Adrenal gland (tissue), 12 donors: ENCODE measurements around the gene GLRB. TPM values are rescaled to one million over a fixed set of nuclear protein-coding genes. Genes with fewer than 3 reads are reported as not detected.
"Not testable (repeated sequence)": the region's sequence is repeated elsewhere in the genome, so short reads cannot be mapped to it uniquely, and the experiment has no call there.

Experiments used
- DNase-seq, 7 donors: peaks; one replicate each; pipeline ENCODE4 v3.0.0-alpha.2; 2019 to 2020
- H3K27ac ChIP-seq, 5 donors: fragments of 200-600 bp; sonication (generic) in 4 of 5; 1 replicate in 3 of 5; 2 replicates in 2 of 5; pipeline versions ENCODE4 v1.5.1 to v1.8.0; 2016 to 2020; ENCODE audit warnings: mild to moderate bottlenecking in 1 of 5
- H3K27me3 ChIP-seq: fragments of 200-600 bp; 2 replicates; pipeline ENCODE4 v1.8.0; 2021
- H3K36me3 ChIP-seq, 2 donors: fragments of 200-600 bp; replicated peaks in 1 of 2; 1 replicate in 1 of 2; 2 replicates in 1 of 2; pipeline versions ENCODE4 v1.5.1 to v1.8.0; 2018 to 2022
- H3K4me1 ChIP-seq, 2 donors: fragments of 200-600 bp; replicated peaks in 1 of 2; 1 replicate in 1 of 2; 2 replicates in 1 of 2; pipeline versions ENCODE4 v1.5.1 to v1.8.0; 2018 to 2021
- H3K4me3 ChIP-seq, 4 donors: fragments of 200-600 bp; sonication (generic) in 3 of 4; one replicate each; pipeline ENCODE4 v1.5.1; 2016 to 2018
- H3K9me3 ChIP-seq, 3 donors: fragments of 200-600 bp; sonication (generic) in 1 of 3; replicated peaks in 1 of 3; 1 replicate in 2 of 3; 2 replicates in 1 of 3; pipeline versions ENCODE4 v1.5.1 to v1.8.0; 2016 to 2021
- CTCF ChIP-seq, 6 experiments: fragments of 450-650 bp in 4 of 6; fragments of 200-600 bp in 2 of 6; sonication (generic) in 1 of 6; IDR thresholded peaks; 1 replicate in 5 of 6; 2 replicates in 1 of 6; pipeline versions ENCODE4 v1.5.1 to v1.8.0; 2016 to 2021; ENCODE audit warnings: antibody characterized with exemption in 6 of 6, mild to moderate bottlenecking in 2 of 6, moderate library complexity in 1 of 6
- POLR2A ChIP-seq, 2 donors: fragments of 450-650 bp; IDR thresholded peaks; one replicate each; pipeline ENCODE4 v1.6.1; 2017; ENCODE audit warnings: antibody characterized with exemption in 2 of 2, mild to moderate bottlenecking in 2 of 2, moderate library complexity in 1 of 2
- WGBS, 4 donors: extraction: QIAGEN DNeasy Blood & Tissue Kit in 2 of 4; methylation state at CpG; one replicate each; pipeline versions ENCODE4 v1.1.5 to v1.1.7; 2013 to 2017; 5-methylcytosine and 5-hydroxymethylcytosine counted together
- intact Hi-C, 2 donors: fragments of 100-400 bp; cut with DNase I; formaldehyde crosslinking; loops; one replicate each; pipeline versions ENCODE4 v1.14.1 to v1.15.0; 2022 to 2023
- polyA plus RNA-seq, 3 donors: library from polyadenylated mRNA; stranded (reverse); fragments of 200-250 nt in 2 of 3; fragments of 350-450 nt in 1 of 3; fragmentation: Illumina TruSeq in 1 of 3; extraction: RNeasy Lipid Tissue Mini Kit (QIAGEN cat#74804) in 1 of 3; gene quantifications; one replicate each; pipeline ENCODE4 v1.2.3, GENCODE V29; 2013 to 2014
- total RNA-seq, 9 donors: library from RNA; depleted of rRNA in 4 of 9; stranded (reverse); fragments of >200 nt in 4 of 9; fragments of 120-200 nt in 1 of 9; fragmentation: NEBNext Ultra II Directional in 1 of 9; extraction: Animal tissue kit (Norgen Biotek cat#: 25700) in 1 of 9; gene quantifications; one replicate each; pipeline versions ENCODE4 v1.1.0 to v1.2.4, GENCODE V29; 2013 to 2023
- donor health status: healthy with polysubstance abuse.
- donor health status: Bipolar disorder and iron deficiency.
- donor health status: DM: yes; HTN: yes; CAD: no.
- donor health status: DM: no; HTN: no; CAD: no.
- donor health status: DM: no; HTN: no; CAD: no.
- donor health status: DM: yes; HTN: yes; CAD: no.

Gene GLRB
- total and polyA plus RNA-seq, 12 donors = 1.7 to 12.7 (median 5.9) TPM

- Histone ChIP-seq H3K4me3 (no peak overlapping the region), H3K36me3 (no peaks in the 10 kb centered on the region), H3K9me3 (no peaks in the 10 kb centered on the region), H3K4me1 (no peaks in the 10 kb centered on the region), H3K27ac (no peak overlapping the region), H3K27me3 (no peaks in the 10 kb centered on the region)
- WGBS, 4 donors = 25 to 34% (median 30%) methylated on average over 3 of the region's 3 CpGs
- peak in 2 of 6 experiments; percentile 27 to 28 for TF ChIP-seq CTCF (IDR thresholded peaks at IDR 0.05)
- TF ChIP-seq POLR2A (IDR thresholded peaks at IDR 0.05) = no peak
- DNase-seq = no peak
- intact Hi-C loops = no loop called here
Observed at GRCh38 chr4:157172011-157172410, 96.1 kb downstream of the GLRB start.

- H3K27ac ChIP-seq, H3K9me3 ChIP-seq, H3K36me3 ChIP-seq, H3K4me3 ChIP-seq, H3K27me3 ChIP-seq, H3K4me1 ChIP-seq, DNase-seq, intact Hi-C loops: not testable (repeated sequence)
- 79 to 88% (median 84%) methylated on average over 7 to 14 of the region's 14 CpGs for WGBS, 4 donors
Observed at GRCh38 chr4:157180268-157180667, 104.3 kb downstream of the GLRB start.

- WGBS, 4 donors = 73 to 87% (median 73%) methylated on average over 1 of the region's 1 CpG
- Histone ChIP-seq H3K4me3 (no peak overlapping the region), H3K27me3 (no peaks in the 10 kb centered on the region), H3K36me3 (no peaks in the 10 kb centered on the region), H3K27ac (no peak overlapping the region), H3K4me1 (no peaks in the 10 kb centered on the region), H3K9me3 (no peaks in the 10 kb centered on the region)
- intact Hi-C loops = no loop called here
- DNase-seq = no peak
- TF ChIP-seq CTCF (IDR thresholded peaks at IDR 0.05) = no peak
Observed at GRCh38 chr4:157184300-157184699, 108.3 kb downstream of the GLRB start.

GRCh38 chr4:157185363-157185762 lies 109.4 kb downstream of the GLRB start:
- TF ChIP-seq CTCF (IDR thresholded peaks at IDR 0.05) (no peak), POLR2A (IDR thresholded peaks at IDR 0.05) (no peak)
- DNase-seq = no peak
- Histone ChIP-seq H3K4me1 (no peaks in the 10 kb centered on the region), H3K9me3 (no peaks in the 10 kb centered on the region), H3K27me3 (no peaks in the 10 kb centered on the region), H3K4me3 (no peak overlapping the region), H3K36me3 (no peaks in the 10 kb centered on the region), H3K27ac (no peak overlapping the region)
- intact Hi-C loops = no loop called here

- 81 to 88% (median 83%) methylated on average over 2 of the region's 2 CpGs for WGBS, 4 donors
- Histone ChIP-seq H3K27ac (no peak overlapping the region), H3K4me3 (no peak overlapping the region), H3K9me3 (no peaks in the 10 kb centered on the region), H3K27me3 (no peaks in the 10 kb centered on the region), H3K4me1 (no peaks in the 10 kb centered on the region), H3K36me3 (no peaks in the 10 kb centered on the region)
- intact Hi-C loops = no loop called here
- no peak for DNase-seq
- TF ChIP-seq CTCF (IDR thresholded peaks at IDR 0.05) = no peak
- TF ChIP-seq POLR2A (IDR thresholded peaks at IDR 0.05) = no peak
Observed at GRCh38 chr4:157195374-157195773, 119.4 kb downstream of the GLRB start.
